ENCODE results near the gene BCCIP.

DNA sequence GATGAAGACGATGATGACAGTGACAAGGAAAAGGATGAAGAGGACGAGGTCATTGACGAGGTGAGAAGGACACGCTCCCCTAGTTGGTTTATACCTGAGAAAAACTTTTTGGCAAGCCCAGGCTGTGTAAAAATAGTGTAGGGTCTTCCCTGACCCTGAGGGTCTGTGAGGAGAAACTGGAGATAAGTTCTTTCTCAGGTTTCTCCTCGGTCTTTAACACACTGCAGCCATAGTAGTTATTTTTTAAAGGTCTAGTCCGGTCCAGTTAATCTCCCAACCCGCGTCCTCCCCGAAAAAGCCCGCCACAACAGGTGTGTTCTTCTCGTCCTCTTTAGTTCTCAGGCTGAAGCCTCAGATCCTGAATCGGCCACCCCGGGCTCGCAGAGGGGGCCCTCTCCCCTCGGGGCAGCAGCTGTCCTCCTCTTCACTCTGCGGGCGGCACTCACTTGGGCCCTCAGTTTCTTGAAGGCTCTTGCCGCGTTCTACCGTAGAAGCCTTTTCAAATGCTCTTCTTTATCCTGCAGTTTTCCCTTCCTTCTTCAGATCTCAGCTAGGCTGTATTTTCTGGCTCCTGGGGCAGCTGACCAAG is 411 bp downstream of the BCCIP start:
- TF ChIP-seq GATA3 (IDR thresholded peaks at IDR 0.05; ENCODE audit: low read depth, low read length) (no peak), GATA2 (IDR thresholded peaks at IDR 0.05; ENCODE audit: low read depth, low read length) (no peak)

Data from SH-SY5Y (cell line).